ENCODE measurements around the gene YIPF4. TPM values are rescaled to one million over a fixed set of nuclear protein-coding genes. Genes with fewer than 3 reads are reported as not detected.
A peak's percentile ranks its signal among the peaks of the same experiment; 100 is the strongest.

Gene YIPF4
- total RNA-seq = 10 to 100 TPM; 14.7 to 29.9 (median 19.7) TPM

- TF ChIP-seq CTCF (IDR thresholded peaks at IDR 0.05) (no peak), POLR2A (IDR thresholded peaks at IDR 0.05) (no peak)
- peak within 1 kb of the TSS; percentile 100 for H3K4me3 ChIP-seq (ENCODE audit: low read depth, poor library complexity, severe bottlenecking)
- WGBS, 2 donors = 0% methylated on average over 24 to 35 of the region's 59 CpGs
- peak; percentile 93 to 97 for DNase-seq (ENCODE audit: low spot score in 2 of 2)
- intact Hi-C loops (cut with DNase I; ENCODE audit: low total_unique reads) = no loop called here
These were observed at the start of gene YIPF4 for GRCh38 chr2:32277674-32278477. Gene YIPF4 (plus strand): TSS chr2:32277904. CDS start chr2:32278156, 252 bp downstream.

- WGBS, 2 donors = 77 to 87% methylated on average over 2 of the region's 2 CpGs
- TF ChIP-seq POLR2A (IDR thresholded peaks at IDR 0.05) = no peak
- no peak for TF ChIP-seq CTCF (IDR thresholded peaks at IDR 0.05)
- no peak overlapping the region for H3K4me3 ChIP-seq (ENCODE audit: low read depth, poor library complexity, severe bottlenecking)
These were observed 49.5 kb upstream of the YIPF4 start for GRCh38 chr2:32228181-32228580.

GRCh38 chr2:32229635-32230034 is 48.1 kb upstream of the YIPF4 start:
- intact Hi-C loops (cut with DNase I; ENCODE audit: low total_unique reads) = no loop called here
- 52 to 54% methylated on average over 1 of the region's 1 CpG for WGBS, 2 donors
- no peak overlapping the region for H3K4me3 ChIP-seq (ENCODE audit: low read depth, poor library complexity, severe bottlenecking)
- no peak for TF ChIP-seq CTCF (IDR thresholded peaks at IDR 0.05)
- no peak for TF ChIP-seq POLR2A (IDR thresholded peaks at IDR 0.05)
- no peak for DNase-seq (ENCODE audit: low spot score in 2 of 2)

More at GRCh38 chr2:32228181-32228580, 49.5 kb upstream of the YIPF4 start:
- intact Hi-C loops (cut with DNase I; ENCODE audit: low total_unique reads) = no loop called here
- DNase-seq (ENCODE audit: low spot score in 2 of 2) = no peak

DNA sequence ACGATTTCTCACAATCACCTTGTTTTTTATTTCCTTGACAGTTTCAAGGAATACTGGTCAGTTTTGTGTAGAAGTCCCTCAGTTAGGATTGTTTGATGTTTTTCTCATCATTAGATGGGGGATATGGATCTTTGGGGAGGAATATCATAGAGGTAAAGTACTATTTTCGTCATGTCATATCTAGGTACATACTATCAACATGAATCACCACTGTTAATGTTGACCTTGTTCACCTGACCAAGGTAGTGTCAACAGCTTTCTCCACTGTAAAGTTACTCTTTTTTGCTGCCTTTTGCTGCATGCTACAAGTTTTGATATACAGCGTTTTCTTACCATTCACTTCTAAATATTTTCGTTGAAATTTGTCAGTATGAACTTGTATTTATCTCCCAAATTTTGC is 45.7 kb upstream of the YIPF4 start:
- no peak overlapping the region for H3K4me3 ChIP-seq (ENCODE audit: low read depth, poor library complexity, severe bottlenecking)
- DNase-seq (ENCODE audit: low spot score in 2 of 2) = no peak
- TF ChIP-seq CTCF (IDR thresholded peaks at IDR 0.05) (no peak), POLR2A (IDR thresholded peaks at IDR 0.05) (no peak)
- intact Hi-C loops (cut with DNase I; ENCODE audit: low total_unique reads) = no loop called here
- 90 to 91% methylated on average over 4 of the region's 4 CpGs for WGBS, 2 donors

DNA sequence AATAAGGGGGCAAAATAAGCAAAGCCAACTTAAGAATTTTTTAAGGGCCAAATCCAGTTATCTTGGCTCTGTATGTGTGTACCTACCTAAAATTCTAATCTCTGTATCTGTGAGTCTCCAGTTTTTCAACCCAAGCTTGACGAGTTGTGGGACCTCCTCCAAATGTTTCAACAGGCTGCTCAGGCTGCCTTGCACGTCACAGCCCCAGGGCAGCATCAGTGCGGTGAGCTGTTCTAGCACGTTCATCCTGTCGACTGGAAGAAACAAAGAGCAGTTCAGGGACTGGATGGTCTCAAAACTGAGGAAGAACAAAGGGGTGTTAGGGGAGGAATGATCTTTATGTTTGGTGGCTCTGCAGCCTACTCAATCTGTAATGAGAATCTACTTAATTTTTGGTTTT is 42.4 kb upstream of the YIPF4 start:
- 43 to 53% methylated on average over 5 of the region's 5 CpGs for WGBS, 2 donors
- DNase-seq (ENCODE audit: low spot score in 2 of 2) = peak in 1 of 2 donors; percentile 44
- intact Hi-C loops (cut with DNase I; ENCODE audit: low total_unique reads) = no loop called here
- no peak overlapping the region for H3K4me3 ChIP-seq (ENCODE audit: low read depth, poor library complexity, severe bottlenecking)
- TF ChIP-seq CTCF (IDR thresholded peaks at IDR 0.05) = no peak
- no peak for TF ChIP-seq POLR2A (IDR thresholded peaks at IDR 0.05)
